ENCODE measurements around the gene ACOT13.

- no peak for TF ChIP-seq CTCF (IDR thresholded peaks at IDR 0.05; ENCODE audit: insufficient read depth, low read length, poor library complexity, severe bottlenecking)
- no peak for TF ChIP-seq EZH2phosphoT487 (conservative IDR thresholded peaks at IDR 0.05; ENCODE audit: low read length)
Measured at GRCh38 chr6:24672620-24673182, 5.8 kb downstream of the ACOT13 start.
